ENCODE data around the gene CDC45. TPM values are rescaled to one million over a fixed set of nuclear protein-coding genes. Genes with fewer than 3 reads are reported as not detected.

The CDC45 gene
- total RNA-seq, 1 donor from 2014 or later: 3.9 TPM

GRCh38 chr22:19554834-19555404 is 75.2 kb downstream of the CDC45 start:
- no peaks in the 10 kb centered on the region for H3K9me3 Mint-ChIP-seq
- ATAC-seq (ENCODE audit: low read depth) (no peak), DNase-seq (no peak)
- intact Hi-C loops (cut with micrococcal nuclease): no loop called here
- no peaks in the 10 kb centered on the region for H3K4me1 Mint-ChIP-seq
- CTCF ChIA-PET: no interaction called here
- no peak overlapping the region for H3K27ac Mint-ChIP-seq
- no peaks in the 10 kb centered on the region for H3K36me3 Mint-ChIP-seq (ENCODE audit: low read depth)
- H3K27me3 Mint-ChIP-seq: peaks cover 21% of the 10 kb centered on the region
- POLR2A ChIA-PET: no interaction called here
- no peak for TF ChIP-seq CTCF (IDR thresholded peaks at IDR 0.05)
- H3K4me3 Mint-ChIP-seq: no peak overlapping the region

GRCh38 chr22:19555651-19556050 is 75.9 kb downstream of the CDC45 start:
- Mint-ChIP-seq H3K9me3 (no peaks in the 10 kb centered on the region), H3K4me1 (no peaks in the 10 kb centered on the region), H3K4me3 (no peak overlapping the region), H3K27me3 (peaks cover 21% of the 10 kb centered on the region), H3K36me3 (ENCODE audit: low read depth) (no peaks in the 10 kb centered on the region), H3K27ac (no peak overlapping the region)
- ChIA-PET CTCF (no interaction called here), POLR2A (no interaction called here)
- DNase-seq (no peak), ATAC-seq (ENCODE audit: low read depth) (no peak)
- no peak for TF ChIP-seq CTCF (IDR thresholded peaks at IDR 0.05)
- intact Hi-C loops (cut with micrococcal nuclease): no loop called here

GRCh38 chr22:19556963-19557545 is 77.3 kb downstream of the CDC45 start:
- POLR2A ChIA-PET: no interaction called here
- H3K4me3 Mint-ChIP-seq: no peak overlapping the region

GRCh38 chr22:19559324-19559811 is 79.6 kb downstream of the CDC45 start:
- Mint-ChIP-seq H3K27ac (no peak overlapping the region), H3K36me3 (ENCODE audit: low read depth) (no peaks in the 10 kb centered on the region), H3K4me1 (no peaks in the 10 kb centered on the region), H3K4me3 (no peak overlapping the region), H3K27me3 (peaks cover 17% of the 10 kb centered on the region), H3K9me3 (peaks cover 4% of the 10 kb centered on the region)
- intact Hi-C loops (cut with micrococcal nuclease): no loop called here
- no peak for DNase-seq
- POLR2A ChIA-PET: no interaction called here
- TF ChIP-seq CTCF (IDR thresholded peaks at IDR 0.05): no peak
- ATAC-seq (ENCODE audit: low read depth): no peak
- CTCF ChIA-PET: no interaction called here

More at GRCh38 chr22:19556963-19557545, 77.3 kb downstream of the CDC45 start:
- intact Hi-C loops (cut with micrococcal nuclease): no loop called here
- Mint-ChIP-seq H3K27ac (no peak overlapping the region), H3K36me3 (ENCODE audit: low read depth) (no peaks in the 10 kb centered on the region), H3K4me1 (no peaks in the 10 kb centered on the region), H3K27me3 (peaks cover 23% of the 10 kb centered on the region), H3K9me3 (no peaks in the 10 kb centered on the region)
- no peak for TF ChIP-seq CTCF (IDR thresholded peaks at IDR 0.05)
- no peak for DNase-seq
- ATAC-seq (ENCODE audit: low read depth): no peak
- CTCF ChIA-PET: no interaction called here

- peaks cover 4% of the 10 kb centered on the region for H3K9me3 Mint-ChIP-seq
- CTCF ChIA-PET: no interaction called here
- no peak for TF ChIP-seq CTCF (IDR thresholded peaks at IDR 0.05)
- H3K4me1 Mint-ChIP-seq: no peaks in the 10 kb centered on the region
- no peaks in the 10 kb centered on the region for H3K36me3 Mint-ChIP-seq (ENCODE audit: low read depth)
- intact Hi-C loops (cut with micrococcal nuclease): no loop called here
- ATAC-seq (ENCODE audit: low read depth) (no peak), DNase-seq (no peak)
- no peak overlapping the region for H3K27ac Mint-ChIP-seq
- peaks cover 12% of the 10 kb centered on the region for H3K27me3 Mint-ChIP-seq
- H3K4me3 Mint-ChIP-seq: no peak overlapping the region
- POLR2A ChIA-PET: no interaction called here
Observed at GRCh38 chr22:19559956-19560355, 80.2 kb downstream of the CDC45 start.

Data from activated B cell treated with CpG ODN at 0.5 μM for 24 hours (primary cell).